ENCODE measurements around the gene CACNA2D1.

The CACNA2D1 gene

GRCh38 chr7:82469207-82469606 is 25.6 kb upstream of the CACNA2D1 start:
- H3K23ac ChIP-seq (ENCODE audit: low read length): no peak overlapping the region
- no peak overlapping the region for H3K56ac ChIP-seq (ENCODE audit: low read length)
- H3K4me1 ChIP-seq (ENCODE audit: control insufficient read depth, low read depth, low read length): no peaks in the 10 kb centered on the region
- no peak overlapping the region for H2BK15ac ChIP-seq (replicated peaks; ENCODE audit: low read depth)
- no peak overlapping the region for H4K5ac ChIP-seq (ENCODE audit: low read length)
- no peaks in the 10 kb centered on the region for H3K79me1 ChIP-seq (ENCODE audit: low read length)
- H3K4ac ChIP-seq (ENCODE audit: low read depth, low read length): no peak overlapping the region
- H4K8ac ChIP-seq (ENCODE audit: low read depth, low read length): no peak overlapping the region
- H3K27me3 ChIP-seq (ENCODE audit: insufficient read depth, low read length, poor library complexity): no peaks in the 10 kb centered on the region
- no peak overlapping the region for H2BK5ac ChIP-seq (ENCODE audit: low read length)
- no CpG with 5 or more reads among the region's 4 CpGs for WGBS (ENCODE audit: extremely low coverage, insufficient coverage, low lambda C conversion rate)
- no peak overlapping the region for H3K18ac ChIP-seq (ENCODE audit: low read length)
- H3K9ac ChIP-seq (ENCODE audit: low read length): no peak overlapping the region
- H2AK5ac ChIP-seq (ENCODE audit: low read length): no peak overlapping the region
- no peak overlapping the region for H2BK120ac ChIP-seq (ENCODE audit: low read depth, low read length)
- no peaks in the 10 kb centered on the region for H3K79me2 ChIP-seq (ENCODE audit: control insufficient read depth, insufficient read depth, low read length)
- no peaks in the 10 kb centered on the region for H3K36me3 ChIP-seq (ENCODE audit: control insufficient read depth, insufficient read depth, low read length)
- no peak overlapping the region for H3K4me3 ChIP-seq (ENCODE audit: low read length)
- no peak overlapping the region for H3K4me2 ChIP-seq (ENCODE audit: low read length)
- peak; percentile 18 for DNase-seq
- no peak overlapping the region for H3K27ac ChIP-seq (ENCODE audit: low read depth, low read length)

GRCh38 chr7:82468435-82468834 is 24.9 kb upstream of the CACNA2D1 start:
- no peak overlapping the region for H3K56ac ChIP-seq (ENCODE audit: low read length)
- no CpG with 5 or more reads among the region's 3 CpGs for WGBS (ENCODE audit: extremely low coverage, insufficient coverage, low lambda C conversion rate)

GRCh38 chr7:82467020-82467419 is 23.4 kb upstream of the CACNA2D1 start:
- H3K18ac ChIP-seq (ENCODE audit: low read length): no peak overlapping the region
- no peak for DNase-seq
- H2BK5ac ChIP-seq (ENCODE audit: low read length): no peak overlapping the region
- no peak overlapping the region for H2BK120ac ChIP-seq (ENCODE audit: low read depth, low read length)
- no peak overlapping the region for H3K4me3 ChIP-seq (ENCODE audit: low read length)
- no peak overlapping the region for H3K27ac ChIP-seq (ENCODE audit: low read depth, low read length)
- no peaks in the 10 kb centered on the region for H3K79me1 ChIP-seq (ENCODE audit: low read length)
- no peak overlapping the region for H3K9ac ChIP-seq (ENCODE audit: low read length)
- H4K8ac ChIP-seq (ENCODE audit: low read depth, low read length): no peak overlapping the region
- H3K4me1 ChIP-seq (ENCODE audit: control insufficient read depth, low read depth, low read length): no peaks in the 10 kb centered on the region
- no peak overlapping the region for H3K56ac ChIP-seq (ENCODE audit: low read length)
- no peaks in the 10 kb centered on the region for H3K27me3 ChIP-seq (ENCODE audit: insufficient read depth, low read length, poor library complexity)
- no peaks in the 10 kb centered on the region for H3K36me3 ChIP-seq (ENCODE audit: control insufficient read depth, insufficient read depth, low read length)
- H3K23ac ChIP-seq (ENCODE audit: low read length): no peak overlapping the region
- no peaks in the 10 kb centered on the region for H3K79me2 ChIP-seq (ENCODE audit: control insufficient read depth, insufficient read depth, low read length)
- H3K4me2 ChIP-seq (ENCODE audit: low read length): no peak overlapping the region
- no peak overlapping the region for H3K4ac ChIP-seq (ENCODE audit: low read depth, low read length)
- H2AK5ac ChIP-seq (ENCODE audit: low read length): no peak overlapping the region
- 100% methylated on average over 1 of the region's 2 CpGs for WGBS (ENCODE audit: extremely low coverage, insufficient coverage, low lambda C conversion rate)
- no peak overlapping the region for H2BK15ac ChIP-seq (replicated peaks; ENCODE audit: low read depth)
- no peak overlapping the region for H4K5ac ChIP-seq (ENCODE audit: low read length)

More at GRCh38 chr7:82468435-82468834, 24.9 kb upstream of the CACNA2D1 start:
- no peaks in the 10 kb centered on the region for H3K79me1 ChIP-seq (ENCODE audit: low read length)
- H2BK120ac ChIP-seq (ENCODE audit: low read depth, low read length): no peak overlapping the region
- H3K4ac ChIP-seq (ENCODE audit: low read depth, low read length): no peak overlapping the region
- H3K4me1 ChIP-seq (ENCODE audit: control insufficient read depth, low read depth, low read length): no peaks in the 10 kb centered on the region
- H2BK15ac ChIP-seq (replicated peaks; ENCODE audit: low read depth): no peak overlapping the region
- H3K9ac ChIP-seq (ENCODE audit: low read length): no peak overlapping the region
- no peak overlapping the region for H3K18ac ChIP-seq (ENCODE audit: low read length)
- no peak overlapping the region for H3K23ac ChIP-seq (ENCODE audit: low read length)
- H3K27ac ChIP-seq (ENCODE audit: low read depth, low read length): no peak overlapping the region
- H2BK5ac ChIP-seq (ENCODE audit: low read length): no peak overlapping the region
- DNase-seq: peak; percentile 30
- no peak overlapping the region for H3K4me2 ChIP-seq (ENCODE audit: low read length)
- no peak overlapping the region for H3K4me3 ChIP-seq (ENCODE audit: low read length)
- H3K79me2 ChIP-seq (ENCODE audit: control insufficient read depth, insufficient read depth, low read length): no peaks in the 10 kb centered on the region
- H3K27me3 ChIP-seq (ENCODE audit: insufficient read depth, low read length, poor library complexity): no peaks in the 10 kb centered on the region
- H3K36me3 ChIP-seq (ENCODE audit: control insufficient read depth, insufficient read depth, low read length): no peaks in the 10 kb centered on the region
- no peak overlapping the region for H4K5ac ChIP-seq (ENCODE audit: low read length)
- H4K8ac ChIP-seq (ENCODE audit: low read depth, low read length): no peak overlapping the region
- no peak overlapping the region for H2AK5ac ChIP-seq (ENCODE audit: low read length)

- H4K5ac ChIP-seq (ENCODE audit: low read length): no peak overlapping the region
- no peak overlapping the region for H3K56ac ChIP-seq (ENCODE audit: low read length)
- no peaks in the 10 kb centered on the region for H3K27me3 ChIP-seq (ENCODE audit: insufficient read depth, low read length, poor library complexity)
- H3K4ac ChIP-seq (ENCODE audit: low read depth, low read length): no peak overlapping the region
- no peak overlapping the region for H4K8ac ChIP-seq (ENCODE audit: low read depth, low read length)
- no peak overlapping the region for H2AK5ac ChIP-seq (ENCODE audit: low read length)
- WGBS (ENCODE audit: extremely low coverage, insufficient coverage, low lambda C conversion rate): no CpG with 5 or more reads among the region's 2 CpGs
- no peak overlapping the region for H3K18ac ChIP-seq (ENCODE audit: low read length)
- H3K36me3 ChIP-seq (ENCODE audit: control insufficient read depth, insufficient read depth, low read length): no peaks in the 10 kb centered on the region
- no peak overlapping the region for H3K4me3 ChIP-seq (ENCODE audit: low read length)
- no peak overlapping the region for H2BK120ac ChIP-seq (ENCODE audit: low read depth, low read length)
- H2BK15ac ChIP-seq (replicated peaks; ENCODE audit: low read depth): no peak overlapping the region
- no peak overlapping the region for H2BK5ac ChIP-seq (ENCODE audit: low read length)
- H3K79me2 ChIP-seq (ENCODE audit: control insufficient read depth, insufficient read depth, low read length): no peaks in the 10 kb centered on the region
- DNase-seq: no peak
- H3K79me1 ChIP-seq (ENCODE audit: low read length): no peaks in the 10 kb centered on the region
- no peak overlapping the region for H3K9ac ChIP-seq (ENCODE audit: low read length)
- H3K27ac ChIP-seq (ENCODE audit: low read depth, low read length): no peak overlapping the region
- no peaks in the 10 kb centered on the region for H3K4me1 ChIP-seq (ENCODE audit: control insufficient read depth, low read depth, low read length)
- no peak overlapping the region for H3K4me2 ChIP-seq (ENCODE audit: low read length)
- H3K23ac ChIP-seq (ENCODE audit: low read length): no peak overlapping the region
Observed at GRCh38 chr7:82464372-82464771, 20.8 kb upstream of the CACNA2D1 start.

GRCh38 chr7:82455295-82455694 is 11.7 kb upstream of the CACNA2D1 start:
- H3K4me1 ChIP-seq (ENCODE audit: control insufficient read depth, low read depth, low read length): no peaks in the 10 kb centered on the region
- H3K18ac ChIP-seq (ENCODE audit: low read length): no peak overlapping the region
- no CpG with 5 or more reads among the region's 3 CpGs for WGBS (ENCODE audit: extremely low coverage, insufficient coverage, low lambda C conversion rate)
- no peak overlapping the region for H4K8ac ChIP-seq (ENCODE audit: low read depth, low read length)
- H3K4me3 ChIP-seq (ENCODE audit: low read length): no peak overlapping the region
- H3K9ac ChIP-seq (ENCODE audit: low read length): no peak overlapping the region
- H2BK120ac ChIP-seq (ENCODE audit: low read depth, low read length): no peak overlapping the region
- no peak overlapping the region for H3K4me2 ChIP-seq (ENCODE audit: low read length)
- no peak overlapping the region for H2BK5ac ChIP-seq (ENCODE audit: low read length)
- no peak overlapping the region for H4K5ac ChIP-seq (ENCODE audit: low read length)
- no peak overlapping the region for H3K27ac ChIP-seq (ENCODE audit: low read depth, low read length)
- no peaks in the 10 kb centered on the region for H3K27me3 ChIP-seq (ENCODE audit: insufficient read depth, low read length, poor library complexity)
- H3K36me3 ChIP-seq (ENCODE audit: control insufficient read depth, insufficient read depth, low read length): no peaks in the 10 kb centered on the region
- no peak overlapping the region for H2BK15ac ChIP-seq (replicated peaks; ENCODE audit: low read depth)
- DNase-seq: no peak
- H3K79me1 ChIP-seq (ENCODE audit: low read length): no peaks in the 10 kb centered on the region
- no peak overlapping the region for H3K4ac ChIP-seq (ENCODE audit: low read depth, low read length)
- no peak overlapping the region for H3K56ac ChIP-seq (ENCODE audit: low read length)
- no peaks in the 10 kb centered on the region for H3K79me2 ChIP-seq (ENCODE audit: control insufficient read depth, insufficient read depth, low read length)
- no peak overlapping the region for H3K23ac ChIP-seq (ENCODE audit: low read length)
- H2AK5ac ChIP-seq (ENCODE audit: low read length): no peak overlapping the region

- Histone ChIP-seq H3K56ac (ENCODE audit: low read length) (no peak overlapping the region), H3K4me2 (ENCODE audit: low read length) (no peak overlapping the region), H3K23ac (ENCODE audit: low read length) (no peak overlapping the region), H3K36me3 (ENCODE audit: control insufficient read depth, insufficient read depth, low read length) (no peaks in the 10 kb centered on the region), H3K79me1 (ENCODE audit: low read length) (no peaks in the 10 kb centered on the region), H3K4me1 (ENCODE audit: control insufficient read depth, low read depth, low read length) (no peaks in the 10 kb centered on the region), H3K27me3 (ENCODE audit: insufficient read depth, low read length, poor library complexity) (no peaks in the 10 kb centered on the region), H3K18ac (ENCODE audit: low read length) (no peak overlapping the region), H3K4me3 (ENCODE audit: low read length) (no peak overlapping the region), H2AK5ac (ENCODE audit: low read length) (no peak overlapping the region), H3K27ac (ENCODE audit: low read depth, low read length) (no peak overlapping the region), H2BK120ac (ENCODE audit: low read depth, low read length) (no peak overlapping the region), H3K4ac (ENCODE audit: low read depth, low read length) (no peak overlapping the region), H2BK5ac (ENCODE audit: low read length) (no peak overlapping the region), H3K79me2 (ENCODE audit: control insufficient read depth, insufficient read depth, low read length) (no peaks in the 10 kb centered on the region), H4K8ac (ENCODE audit: low read depth, low read length) (no peak overlapping the region), H2BK15ac (replicated peaks; ENCODE audit: low read depth) (no peak overlapping the region), H3K9ac (ENCODE audit: low read length) (no peak overlapping the region), H4K5ac (ENCODE audit: low read length) (no peak overlapping the region)
- DNase-seq: no peak
- WGBS (ENCODE audit: extremely low coverage, insufficient coverage, low lambda C conversion rate): 100% methylated on average over 2 of the region's 7 CpGs
Observed at GRCh38 chr7:82450759-82451158, 7.2 kb upstream of the CACNA2D1 start.
